Liver (tissue), 9 donors: Measurements from ENCODE around the gene PLXNA2. TPM values are rescaled to one million over a fixed set of nuclear protein-coding genes. Genes with fewer than 3 reads are reported as not detected.
A peak's percentile ranks its signal among the peaks of the same experiment; 100 is the strongest.

Source experiments
- DNase-seq: peaks from one replicate; pipeline ENCODE4 v3.0.0-alpha.2; 2017; ENCODE audit warnings: low spot score
- H3K27ac ChIP-seq, 2 donors: one replicate each; pipeline ENCODE4 v1.7.0; 2013; ENCODE audit warnings: inconsistent platforms in 2 of 2, low read length in 2 of 2, control low read depth in 1 of 2, low read depth in 1 of 2, mild to moderate bottlenecking in 1 of 2
- H3K27me3 ChIP-seq, 4 donors: one replicate each; pipeline versions ENCODE4 v1.6.1 to v1.7.0; 2013; ENCODE audit warnings: low read length in 3 of 4, inconsistent platforms in 1 of 4, mild to moderate bottlenecking in 1 of 4, moderate library complexity in 1 of 4; ENCODE audit not compliant: control insufficient read depth in 4 of 4, insufficient read depth in 4 of 4
- H3K36me3 ChIP-seq, 4 donors: one replicate each; pipeline versions ENCODE4 v1.6.1 to v1.7.0; 2013; ENCODE audit warnings: low read length in 3 of 4, mild to moderate bottlenecking in 3 of 4, low read depth in 1 of 4, moderate library complexity in 1 of 4; ENCODE audit not compliant: control insufficient read depth in 4 of 4, insufficient read depth in 3 of 4
- H3K4me1 ChIP-seq, 4 donors: one replicate each; pipeline versions ENCODE4 v1.6.1 to v1.7.0; 2013; ENCODE audit warnings: low read length in 3 of 4, mild to moderate bottlenecking in 3 of 4, moderate library complexity in 1 of 4; ENCODE audit not compliant: control insufficient read depth in 4 of 4, insufficient read depth in 4 of 4
- H3K4me3 ChIP-seq, 3 donors: one replicate each; pipeline versions ENCODE4 v1.6.1 to v1.7.0; 2013; ENCODE audit warnings: low read length in 3 of 3, control low read depth in 1 of 3, low read depth in 1 of 3, mild to moderate bottlenecking in 1 of 3
- H3K9ac ChIP-seq, 2 donors: one replicate each; pipeline ENCODE4 v1.7.0; 2013; ENCODE audit warnings: low read length in 2 of 2, mild to moderate bottlenecking in 2 of 2, moderate library complexity in 2 of 2, control low read depth in 1 of 2, low read depth in 1 of 2
- H3K9me3 ChIP-seq, 4 donors: one replicate each; pipeline versions ENCODE4 v1.6.1 to v1.7.0; 2013; ENCODE audit warnings: low read length in 3 of 4; ENCODE audit not compliant: control insufficient read depth in 4 of 4
- EGR1 ChIP-seq, 2 donors: IDR thresholded peaks; 2 replicates each; pipeline ENCODE4 v1.6.1; 2016 to 2018; ENCODE audit warnings: antibody characterized with exemption in 2 of 2, low read depth in 2 of 2
- FOXA1 ChIP-seq: IDR thresholded peaks from 2 replicates; pipeline ENCODE4 v1.6.1; 2016; ENCODE audit warnings: antibody characterized with exemption
- FOXA2 ChIP-seq: IDR thresholded peaks from 2 replicates; pipeline ENCODE4 v1.6.1; 2016; ENCODE audit warnings: antibody characterized with exemption
- GABPA ChIP-seq, 2 donors: IDR thresholded peaks in 1 of 2; conservative IDR thresholded peaks in 1 of 2; 2 replicates each; pipeline ENCODE4 v1.6.1; 2016; ENCODE audit warnings: antibody characterized with exemption in 2 of 2, mild to moderate bottlenecking in 1 of 2, moderate library complexity in 1 of 2
- HNF4A ChIP-seq, 2 donors: conservative IDR thresholded peaks; 2 replicates each; pipeline ENCODE4 v1.6.1; 2016; ENCODE audit warnings: antibody characterized with exemption in 2 of 2, mild to moderate bottlenecking in 2 of 2
- HNF4G ChIP-seq: IDR thresholded peaks from 2 replicates; pipeline ENCODE4 v1.6.1; 2016; ENCODE audit warnings: antibody characterized with exemption
- JUND ChIP-seq, 2 donors: IDR thresholded peaks; 2 replicates each; pipeline ENCODE4 v1.6.1; 2016; ENCODE audit warnings: antibody characterized with exemption in 2 of 2
- NR2F2 ChIP-seq: IDR thresholded peaks from 2 replicates; pipeline ENCODE4 v1.6.1; 2016; ENCODE audit warnings: antibody characterized with exemption
- RAD21 ChIP-seq, 2 donors: IDR thresholded peaks; 2 replicates each; pipeline ENCODE4 v1.6.1; 2016; ENCODE audit warnings: antibody characterized with exemption in 2 of 2, mild to moderate bottlenecking in 2 of 2
- RXRA ChIP-seq, 2 donors: IDR thresholded peaks; 2 replicates each; pipeline ENCODE4 v1.6.1; 2017 to 2018; ENCODE audit warnings: antibody characterized with exemption in 2 of 2, mild to moderate bottlenecking in 1 of 2
- SP1 ChIP-seq: IDR thresholded peaks from 2 replicates; pipeline ENCODE4 v1.6.1; 2018; ENCODE audit warnings: antibody characterized with exemption, mild to moderate bottlenecking
- TAF1 ChIP-seq: conservative IDR thresholded peaks from 2 replicates; pipeline ENCODE4 v1.6.1; 2016; ENCODE audit warnings: antibody characterized with exemption, mild to moderate bottlenecking
- YY1 ChIP-seq: IDR thresholded peaks from 2 replicates; pipeline ENCODE4 v1.6.1; 2016; ENCODE audit warnings: antibody characterized with exemption, mild to moderate bottlenecking
- ZBTB33 ChIP-seq: IDR thresholded peaks from 2 replicates; pipeline ENCODE4 v1.6.1; 2016; ENCODE audit warnings: antibody characterized with exemption
- WGBS: extraction: QIAGEN DNeasy Blood & Tissue Kit; methylation state at CpG from one replicate; pipeline ENCODE4 v1.1.7; 2013; 5-methylcytosine and 5-hydroxymethylcytosine counted together
- polyA plus RNA-seq, 2 donors: library from polyadenylated mRNA; stranded (reverse) in 1 of 2; unstranded in 1 of 2; fragments of 200-250 nt in 1 of 2; fragments of >200 nt in 1 of 2; fragmentation: Nextera tagmentation in 1 of 2; extraction: Ambion mirVana in 1 of 2; gene quantifications; one replicate each; pipeline versions ENCODE4 v1.2.1 to v1.2.3, GENCODE V29; 2013 to 2015
- total RNA-seq, 2 donors: library from RNA; depleted of rRNA; stranded (reverse); fragments of >200 nt; gene quantifications; one replicate each; pipeline ENCODE4 v1.2.3, GENCODE V29; 2014
- TF ChIP-seq, protein P1 (sequence below): IDR thresholded peaks from 2 replicates; pipeline ENCODE4 v1.6.1; 2016; ENCODE audit warnings: antibody characterized with exemption
- TF ChIP-seq, protein P2 (sequence below): fragments of 150-350 bp; IDR thresholded peaks from 2 replicates; pipeline ENCODE4 v1.5.1; 2017; ENCODE audit warnings: improper control_type of control experiment, low read depth, low read length; ENCODE audit not compliant: missing input control
- TF ChIP-seq, protein P3 (sequence below): IDR thresholded peaks from 2 replicates; pipeline ENCODE4 v1.6.1; 2016; ENCODE audit warnings: antibody characterized with exemption, mild to moderate bottlenecking
- TF ChIP-seq, protein P4 (sequence below): IDR thresholded peaks from 2 replicates; pipeline ENCODE4 v1.6.1; 2016; ENCODE audit warnings: antibody characterized with exemption
- donor health status: healthy.
- donor health status: healthy.
- donor health status: healthy.
- donor health status: healthy.
- donor health status: healthy.

PLXNA2 gene
- total and polyA plus RNA-seq, 4 donors: 1.8 to 9.2 (median 2.8) TPM

GRCh38 chr1:208101661-208102431 lies 142.3 kb downstream of the PLXNA2 start:
- no peaks in the 10 kb centered on the region for H3K27me3 ChIP-seq
- H3K9me3 ChIP-seq: no peaks in the 10 kb centered on the region
- TF ChIP-seq TAF1 (no peak), HNF4G (no peak), YY1 (peak; percentile 54), FOXA1 (peak; percentile 27), ZBTB33 (peak; percentile 47), JUND (IDR thresholded peaks at IDR 0.05) (peak in 1 of 2 donors; percentile 85), HNF4A (conservative IDR thresholded peaks at IDR 0.05) (peak; percentile 83 to 90), EGR1 (IDR thresholded peaks at IDR 0.05; ENCODE audit: low read depth in 2 of 2) (peak; percentile 20 to 84), RAD21 (IDR thresholded peaks at IDR 0.05) (peak; percentile 45 to 62), NR2F2 (peak; percentile 52), GABPA (IDR thresholded peaks at IDR 0.05 in 1 of 2, conservative IDR thresholded peaks at IDR 0.05 in 1 of 2) (peak in 1 of 2 donors; percentile 38), SP1 (peak; percentile 70), FOXA2 (peak; percentile 39), RXRA (IDR thresholded peaks at IDR 0.05) (peak; percentile 60 to 84)
- TF ChIP-seq, protein P1, sequence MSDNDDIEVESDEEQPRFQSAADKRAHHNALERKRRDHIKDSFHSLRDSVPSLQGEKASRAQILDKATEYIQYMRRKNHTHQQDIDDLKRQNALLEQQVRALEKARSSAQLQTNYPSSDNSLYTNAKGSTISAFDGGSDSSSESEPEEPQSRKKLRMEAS: peak; percentile 77
- TF ChIP-seq, protein P2, sequence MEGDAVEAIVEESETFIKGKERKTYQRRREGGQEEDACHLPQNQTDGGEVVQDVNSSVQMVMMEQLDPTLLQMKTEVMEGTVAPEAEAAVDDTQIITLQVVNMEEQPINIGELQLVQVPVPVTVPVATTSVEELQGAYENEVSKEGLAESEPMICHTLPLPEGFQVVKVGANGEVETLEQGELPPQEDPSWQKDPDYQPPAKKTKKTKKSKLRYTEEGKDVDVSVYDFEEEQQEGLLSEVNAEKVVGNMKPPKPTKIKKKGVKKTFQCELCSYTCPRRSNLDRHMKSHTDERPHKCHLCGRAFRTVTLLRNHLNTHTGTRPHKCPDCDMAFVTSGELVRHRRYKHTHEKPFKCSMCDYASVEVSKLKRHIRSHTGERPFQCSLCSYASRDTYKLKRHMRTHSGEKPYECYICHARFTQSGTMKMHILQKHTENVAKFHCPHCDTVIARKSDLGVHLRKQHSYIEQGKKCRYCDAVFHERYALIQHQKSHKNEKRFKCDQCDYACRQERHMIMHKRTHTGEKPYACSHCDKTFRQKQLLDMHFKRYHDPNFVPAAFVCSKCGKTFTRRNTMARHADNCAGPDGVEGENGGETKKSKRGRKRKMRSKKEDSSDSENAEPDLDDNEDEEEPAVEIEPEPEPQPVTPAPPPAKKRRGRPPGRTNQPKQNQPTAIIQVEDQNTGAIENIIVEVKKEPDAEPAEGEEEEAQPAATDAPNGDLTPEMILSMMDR: no peak
- TF ChIP-seq, protein P3, sequence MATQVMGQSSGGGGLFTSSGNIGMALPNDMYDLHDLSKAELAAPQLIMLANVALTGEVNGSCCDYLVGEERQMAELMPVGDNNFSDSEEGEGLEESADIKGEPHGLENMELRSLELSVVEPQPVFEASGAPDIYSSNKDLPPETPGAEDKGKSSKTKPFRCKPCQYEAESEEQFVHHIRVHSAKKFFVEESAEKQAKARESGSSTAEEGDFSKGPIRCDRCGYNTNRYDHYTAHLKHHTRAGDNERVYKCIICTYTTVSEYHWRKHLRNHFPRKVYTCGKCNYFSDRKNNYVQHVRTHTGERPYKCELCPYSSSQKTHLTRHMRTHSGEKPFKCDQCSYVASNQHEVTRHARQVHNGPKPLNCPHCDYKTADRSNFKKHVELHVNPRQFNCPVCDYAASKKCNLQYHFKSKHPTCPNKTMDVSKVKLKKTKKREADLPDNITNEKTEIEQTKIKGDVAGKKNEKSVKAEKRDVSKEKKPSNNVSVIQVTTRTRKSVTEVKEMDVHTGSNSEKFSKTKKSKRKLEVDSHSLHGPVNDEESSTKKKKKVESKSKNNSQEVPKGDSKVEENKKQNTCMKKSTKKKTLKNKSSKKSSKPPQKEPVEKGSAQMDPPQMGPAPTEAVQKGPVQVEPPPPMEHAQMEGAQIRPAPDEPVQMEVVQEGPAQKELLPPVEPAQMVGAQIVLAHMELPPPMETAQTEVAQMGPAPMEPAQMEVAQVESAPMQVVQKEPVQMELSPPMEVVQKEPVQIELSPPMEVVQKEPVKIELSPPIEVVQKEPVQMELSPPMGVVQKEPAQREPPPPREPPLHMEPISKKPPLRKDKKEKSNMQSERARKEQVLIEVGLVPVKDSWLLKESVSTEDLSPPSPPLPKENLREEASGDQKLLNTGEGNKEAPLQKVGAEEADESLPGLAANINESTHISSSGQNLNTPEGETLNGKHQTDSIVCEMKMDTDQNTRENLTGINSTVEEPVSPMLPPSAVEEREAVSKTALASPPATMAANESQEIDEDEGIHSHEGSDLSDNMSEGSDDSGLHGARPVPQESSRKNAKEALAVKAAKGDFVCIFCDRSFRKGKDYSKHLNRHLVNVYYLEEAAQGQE: peak; percentile 37
- TF ChIP-seq, protein P4, sequence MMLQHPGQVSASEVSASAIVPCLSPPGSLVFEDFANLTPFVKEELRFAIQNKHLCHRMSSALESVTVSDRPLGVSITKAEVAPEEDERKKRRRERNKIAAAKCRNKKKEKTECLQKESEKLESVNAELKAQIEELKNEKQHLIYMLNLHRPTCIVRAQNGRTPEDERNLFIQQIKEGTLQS: no peak
- 46% methylated on average over 11 of the region's 11 CpGs for WGBS
- no peak overlapping the region for H3K9ac ChIP-seq
- H3K27ac ChIP-seq: no peak overlapping the region
- H3K36me3 ChIP-seq: no peaks in the 10 kb centered on the region
- peak; percentile 44 for DNase-seq
- no peak overlapping the region for H3K4me3 ChIP-seq
- H3K4me1 ChIP-seq: peaks cover 5 to 22% (median 16%) of the 10 kb centered on the region in 4 donors
